ENCODE results near the gene SORT1. TPM values are rescaled to one million over a fixed set of nuclear protein-coding genes. Genes with fewer than 3 reads are reported as not detected.
A peak's percentile ranks its signal among the peaks of the same experiment; 100 is the strongest.

SORT1 gene
- total RNA-seq, 4 donors from 2014 or later: 145 to 199 (median 189) TPM

GRCh38 chr1:109315288-109315687, 82.4 kb downstream of the SORT1 start:
- H3K9me3 ChIP-seq: no peaks in the 10 kb centered on the region
- H3K4me1 ChIP-seq: peaks cover 0 to 5% (median 0%) of the 10 kb centered on the region in 4 donors
- H3K36me3 ChIP-seq: peaks cover 0 to 92% (median 0%) of the 10 kb centered on the region in 3 donors
- H3K27me3 ChIP-seq: no peaks in the 10 kb centered on the region
- H3K4me3 ChIP-seq: no peak overlapping the region
- TF ChIP-seq CTCF (IDR thresholded peaks at IDR 0.05): no peak
- no peak for TF ChIP-seq POLR2A (IDR thresholded peaks at IDR 0.05)
- TF ChIP-seq EP300 (IDR thresholded peaks at IDR 0.05): no peak
- H3K27ac ChIP-seq: peak overlapping the region in 2 of 4 donors; percentile 44 to 49
- no peak for DNase-seq (ENCODE audit: low spot score in 2 of 2)
- 86 to 87% methylated on average over 4 of the region's 4 CpGs for WGBS, 2 donors

- peaks cover 0 to 92% (median 0%) of the 10 kb centered on the region in 3 donors for H3K36me3 ChIP-seq
Measured at GRCh38 chr1:109314795-109315194, 82.9 kb downstream of the SORT1 start.

GRCh38 chr1:109312978-109313775, 84.5 kb downstream of the SORT1 start:
- DNase-seq (ENCODE audit: low spot score in 2 of 2): peak in 1 of 2 donors; percentile 22
- Histone ChIP-seq H3K27ac (peak overlapping the region in 3 of 4 donors; percentile 23 to 52 (median 28)), H3K4me3 (no peak overlapping the region), H3K9me3 (no peaks in the 10 kb centered on the region), H3K4me1 (peaks cover 0 to 5% (median 0%) of the 10 kb centered on the region in 4 donors), H3K36me3 (peaks cover 0 to 84% (median 0%) of the 10 kb centered on the region in 3 donors), H3K27me3 (no peaks in the 10 kb centered on the region)
- WGBS, 2 donors: 74 to 78% methylated on average over 12 of the region's 12 CpGs
- TF ChIP-seq CTCF (IDR thresholded peaks at IDR 0.05) (no peak), POLR2A (IDR thresholded peaks at IDR 0.05) (no peak), EP300 (IDR thresholded peaks at IDR 0.05) (no peak)

More at GRCh38 chr1:109314795-109315194, 82.9 kb downstream of the SORT1 start:
- no peak for TF ChIP-seq POLR2A (IDR thresholded peaks at IDR 0.05)
- TF ChIP-seq EP300 (IDR thresholded peaks at IDR 0.05): peak in 1 of 2 donors; percentile 8
- H3K4me3 ChIP-seq: no peak overlapping the region
- H3K4me1 ChIP-seq: peaks cover 0 to 5% (median 0%) of the 10 kb centered on the region in 4 donors
- H3K9me3 ChIP-seq: no peaks in the 10 kb centered on the region
- no peak for DNase-seq (ENCODE audit: low spot score in 2 of 2)
- no peaks in the 10 kb centered on the region for H3K27me3 ChIP-seq
- 60 to 67% methylated on average over 1 of the region's 1 CpG for WGBS, 2 donors
- H3K27ac ChIP-seq: peak overlapping the region in 2 of 4 donors; percentile 44 to 49

GRCh38 chr1:109312246-109312645, 85.5 kb downstream of the SORT1 start:
- Histone ChIP-seq H3K27ac (peak overlapping the region in 1 of 4 donors; percentile 10), H3K4me3 (no peak overlapping the region), H3K36me3 (peaks cover 0 to 75% (median 0%) of the 10 kb centered on the region in 3 donors), H3K4me1 (peaks cover 0 to 9% (median 2%) of the 10 kb centered on the region in 4 donors), H3K27me3 (no peaks in the 10 kb centered on the region), H3K9me3 (no peaks in the 10 kb centered on the region)
- no peak for TF ChIP-seq EP300 (IDR thresholded peaks at IDR 0.05)
- no peak for TF ChIP-seq POLR2A (IDR thresholded peaks at IDR 0.05)
- TF ChIP-seq CTCF (IDR thresholded peaks at IDR 0.05): no peak
- DNase-seq (ENCODE audit: low spot score in 2 of 2): no peak
- 84 to 87% methylated on average over 2 of the region's 2 CpGs for WGBS, 2 donors

- H3K36me3 ChIP-seq: peaks cover 0 to 52% (median 0%) of the 10 kb centered on the region in 3 donors
- 44 to 57% methylated on average over 2 of the region's 2 CpGs for WGBS, 2 donors
- H3K27me3 ChIP-seq: no peaks in the 10 kb centered on the region
- H3K4me1 ChIP-seq: peaks cover 0 to 33% (median 22%) of the 10 kb centered on the region in 4 donors
- H3K27ac ChIP-seq: no peak overlapping the region
- H3K4me3 ChIP-seq: no peak overlapping the region
- H3K9me3 ChIP-seq: no peaks in the 10 kb centered on the region
- TF ChIP-seq EP300 (IDR thresholded peaks at IDR 0.05): no peak
- TF ChIP-seq CTCF (IDR thresholded peaks at IDR 0.05): no peak
- no peak for DNase-seq (ENCODE audit: low spot score in 2 of 2)
Measured at GRCh38 chr1:109309347-109309746, 88.4 kb downstream of the SORT1 start.
